ENCODE results near the gene TNFRSF25.

The TNFRSF25 gene

GRCh38 chr1:6487804-6488484 is 22.0 kb upstream of the TNFRSF25 start:
- no peak for DNase-seq (ENCODE audit: low read depth)

GRCh38 chr1:6486433-6487011 is 20.5 kb upstream of the TNFRSF25 start:
- DNase-seq (ENCODE audit: low read depth): peak; percentile 82

DNA sequence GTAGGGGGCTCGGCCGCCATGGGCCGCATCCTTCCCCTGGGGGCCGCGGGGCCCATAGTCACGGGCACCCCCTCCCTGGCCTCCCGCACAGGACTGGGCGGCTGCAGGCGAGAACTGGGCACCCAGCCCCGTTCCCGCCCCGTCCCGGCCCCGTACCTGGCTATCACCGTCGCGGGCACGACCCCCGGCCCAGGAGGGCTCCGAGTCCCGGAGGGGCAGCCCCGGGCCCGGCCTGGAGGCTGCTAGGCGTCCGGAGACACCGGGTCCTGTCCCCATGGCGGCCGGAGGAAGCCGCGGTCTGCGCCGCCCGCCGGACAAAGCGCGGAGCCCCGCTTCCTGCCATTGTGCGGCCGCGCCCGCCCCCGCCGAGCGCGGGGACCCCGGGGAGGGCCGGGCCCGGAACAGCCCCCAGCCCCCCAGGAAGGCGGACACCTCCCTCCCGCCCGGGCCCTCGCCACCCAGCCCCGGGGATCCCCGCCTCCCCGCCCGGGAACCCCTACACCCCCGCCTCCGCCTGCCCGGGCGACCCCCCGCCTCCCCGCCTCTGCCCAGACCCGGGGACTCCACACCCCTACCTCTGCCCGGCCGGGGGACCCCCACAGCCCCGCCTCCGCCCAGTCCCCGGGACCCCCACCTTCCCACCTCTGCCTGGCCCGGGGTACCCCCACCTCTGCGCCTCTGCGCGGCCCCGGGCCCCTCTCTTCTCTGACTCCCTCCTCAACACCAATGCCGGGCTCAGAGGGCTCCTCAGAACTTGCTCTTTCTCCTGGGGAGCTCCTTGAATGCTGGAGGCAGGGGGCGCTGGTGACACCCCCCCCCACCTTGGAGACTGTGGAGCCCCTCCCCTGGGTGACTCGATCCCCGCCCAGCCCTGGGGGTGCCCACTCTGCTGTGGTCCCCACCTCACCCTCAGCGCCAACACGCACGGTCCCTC is 19.5 kb upstream of the TNFRSF25 start:
- no peak for DNase-seq (ENCODE audit: low read depth)

DNA sequence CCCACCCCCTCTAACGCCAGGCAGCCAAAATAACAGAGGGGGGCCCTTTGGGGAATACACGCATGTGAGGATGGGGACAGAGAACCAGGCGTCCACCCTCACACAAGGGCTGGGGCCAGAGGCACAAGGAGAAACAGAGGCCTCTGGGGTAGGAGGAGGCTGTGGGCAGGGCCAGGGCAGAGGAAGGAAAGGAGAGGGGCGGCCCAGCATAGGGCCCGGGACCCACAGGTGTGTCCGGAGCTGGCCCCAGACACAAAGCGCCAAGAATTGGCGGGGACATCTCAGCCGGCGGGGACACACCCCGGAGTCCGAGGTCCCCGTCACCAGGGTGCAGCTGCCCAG is 18.8 kb upstream of the TNFRSF25 start:
- no peak for DNase-seq (ENCODE audit: low read depth)

DNA sequence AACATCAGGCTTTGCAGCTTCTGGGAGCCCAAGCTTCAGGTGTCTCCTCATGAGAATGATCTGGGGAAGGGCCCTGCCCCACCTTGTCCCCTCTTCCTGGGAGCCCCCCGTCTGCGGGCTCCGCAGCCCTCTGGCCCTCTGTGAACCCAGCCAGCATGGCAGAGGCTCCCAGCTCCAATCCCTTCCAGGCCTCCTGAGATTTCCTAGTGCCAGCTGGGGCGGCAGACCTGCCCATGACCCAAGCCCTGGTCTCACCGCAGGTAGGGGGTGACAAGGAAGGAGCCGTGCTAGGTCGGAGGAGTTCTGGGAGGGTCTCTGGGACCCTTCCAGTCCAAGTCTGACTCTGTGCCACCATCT is 17.8 kb upstream of the TNFRSF25 start:
- DNase-seq (ENCODE audit: low read depth): no peak

DNA sequence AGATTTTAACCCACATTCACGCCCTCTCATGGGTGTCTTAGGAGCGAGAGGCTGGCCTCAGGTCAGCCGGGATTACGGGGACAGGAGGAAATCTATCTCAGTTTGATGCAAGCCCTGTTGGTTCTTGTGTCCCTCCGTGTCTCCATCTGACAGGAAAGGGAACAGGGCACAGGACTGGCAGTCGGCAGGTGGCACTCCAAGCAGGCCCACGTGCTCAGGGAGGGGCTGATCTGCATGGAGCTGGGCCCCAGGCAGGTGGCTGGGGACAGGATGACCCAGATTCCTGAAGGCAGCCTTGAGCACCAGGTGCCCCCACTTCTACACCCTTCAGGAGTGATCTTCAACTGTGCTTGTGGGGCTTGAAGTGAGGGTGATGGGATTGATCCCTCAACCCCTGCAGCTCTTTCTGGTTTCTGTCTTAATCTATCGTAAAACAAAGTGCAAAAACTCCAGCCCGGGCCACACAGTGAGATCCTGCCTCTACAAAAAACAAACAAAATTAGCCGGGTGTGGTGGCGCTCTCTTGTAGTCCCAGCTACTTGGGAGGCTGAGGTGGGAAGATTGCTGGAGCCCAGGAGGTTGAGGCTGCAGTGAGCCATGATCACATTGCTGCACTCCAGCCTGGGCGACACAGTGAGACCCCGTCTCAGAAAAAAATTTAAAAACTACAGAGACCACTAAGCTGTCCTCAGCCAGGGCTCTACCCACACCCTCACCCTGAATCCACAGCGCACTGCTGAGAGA is 17.2 kb upstream of the TNFRSF25 start:
- no peak for DNase-seq (ENCODE audit: low read depth)

DNA sequence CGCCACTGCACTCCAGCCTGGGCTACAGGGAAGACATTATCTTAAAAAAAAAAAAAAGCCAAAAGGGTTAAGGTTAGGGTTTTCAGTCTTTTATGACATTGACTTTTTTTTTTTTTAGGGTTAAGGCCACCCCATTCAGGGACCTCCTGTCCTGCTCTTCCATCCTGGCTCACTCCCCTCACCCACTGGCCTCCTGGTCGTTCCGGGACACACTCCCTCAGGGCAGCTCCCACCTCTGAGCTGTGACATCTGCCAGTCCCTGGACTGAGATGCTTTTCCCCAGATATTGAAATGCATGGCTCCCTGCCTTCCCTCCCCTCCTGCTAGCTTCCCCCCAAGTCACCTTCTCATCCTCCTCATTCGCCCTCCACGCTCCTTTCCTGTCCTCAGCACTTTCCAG is 15.8 kb upstream of the TNFRSF25 start:
- no peak for DNase-seq (ENCODE audit: low read depth)

DNA sequence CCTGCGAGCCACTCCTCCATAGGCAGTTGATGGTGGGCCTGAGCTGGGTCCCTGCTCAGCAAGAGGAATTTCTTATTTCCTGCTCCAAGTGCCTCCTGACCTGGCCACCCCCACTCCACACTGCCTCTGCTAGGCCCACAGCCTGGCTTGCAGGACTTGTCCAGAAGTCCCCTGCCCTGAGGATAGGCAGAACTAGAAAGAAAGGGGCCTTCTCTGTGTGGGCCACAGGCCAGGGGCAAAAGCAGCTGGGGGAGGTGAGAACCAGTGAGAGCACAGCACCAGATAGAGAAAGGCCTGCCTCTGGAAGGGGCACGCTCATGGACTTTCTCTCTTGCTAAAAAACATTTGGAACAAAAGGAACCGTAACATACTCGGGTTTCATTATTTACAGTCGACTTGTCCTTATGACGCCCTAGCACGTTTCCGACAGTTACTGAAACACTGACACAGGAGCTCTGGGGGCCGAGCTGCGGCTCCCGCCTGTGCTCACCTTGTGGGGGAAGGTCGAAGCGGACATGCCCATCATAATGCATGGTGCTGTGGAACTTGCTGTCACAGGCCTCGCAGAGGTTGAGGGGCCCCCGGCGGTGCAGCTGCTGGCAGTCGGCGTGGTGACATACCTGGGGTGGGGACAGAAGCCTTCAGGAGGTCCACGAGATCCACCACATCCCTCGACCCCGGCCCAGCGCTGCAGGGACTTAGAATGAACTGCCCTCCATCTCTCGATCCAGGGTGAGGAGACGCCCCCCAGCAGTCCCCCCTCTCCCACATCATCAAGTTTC is 11.3 kb upstream of the TNFRSF25 start:
- no peak for DNase-seq (ENCODE audit: low read depth)

DNA sequence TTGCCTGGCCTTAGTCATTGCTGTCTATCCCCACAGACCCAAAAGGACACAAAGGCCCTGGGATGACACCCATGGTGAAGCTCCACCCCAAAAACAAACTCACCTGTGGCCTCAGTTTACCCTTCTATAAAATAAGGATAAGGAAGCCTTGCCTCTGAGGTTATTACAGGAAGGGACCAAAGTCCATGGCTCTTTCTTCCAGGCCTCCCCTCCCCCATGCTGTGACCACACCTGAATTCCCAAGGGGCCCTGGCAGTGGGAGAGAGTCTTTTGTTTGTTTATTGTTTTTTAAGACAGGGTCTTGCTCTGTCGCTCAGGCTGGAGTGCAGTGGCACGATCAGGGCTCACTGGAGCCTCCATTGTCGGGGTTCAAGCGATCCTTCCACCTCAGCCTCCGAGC is 10.5 kb upstream of the TNFRSF25 start:
- DNase-seq (ENCODE audit: low read depth): no peak

DNA sequence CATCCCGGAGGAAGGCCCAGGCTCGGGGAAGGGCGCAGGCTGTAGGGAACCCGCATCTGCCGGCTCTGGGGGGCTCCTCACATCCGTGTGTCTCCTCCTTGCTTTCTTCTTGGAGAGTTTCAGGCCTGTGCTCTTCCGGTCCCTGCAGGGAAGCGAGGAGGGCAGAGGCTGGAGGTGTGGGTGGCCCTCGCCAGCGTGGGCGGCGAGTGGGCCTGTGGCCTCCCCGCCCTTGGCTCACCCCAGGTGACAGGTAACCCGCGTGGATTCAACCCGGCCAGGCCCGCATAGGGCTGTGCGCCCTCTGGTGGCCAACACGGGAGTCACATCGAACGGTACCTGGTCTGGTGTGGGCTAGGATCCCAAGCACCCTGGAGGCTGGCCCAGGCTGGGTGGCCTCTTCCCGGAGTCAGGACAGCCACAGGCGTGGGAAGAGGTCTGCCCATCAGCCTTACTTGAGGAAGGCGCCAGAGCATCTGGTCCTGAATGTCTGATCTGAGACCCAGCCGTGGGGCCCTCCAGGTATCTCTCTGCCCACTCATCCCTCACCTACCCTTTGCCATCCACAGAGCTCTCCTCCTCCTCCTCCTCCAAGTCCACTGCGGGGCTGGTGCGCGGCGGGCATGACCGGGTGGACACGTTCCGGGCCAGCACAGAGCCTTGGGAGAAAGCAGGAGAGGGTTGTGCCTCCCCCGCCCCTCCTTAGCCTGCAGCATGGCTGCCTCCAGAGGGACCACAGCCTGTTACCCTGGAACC is 9.6 kb upstream of the TNFRSF25 start:
- DNase-seq (ENCODE audit: low read depth): peak; percentile 58

DNA sequence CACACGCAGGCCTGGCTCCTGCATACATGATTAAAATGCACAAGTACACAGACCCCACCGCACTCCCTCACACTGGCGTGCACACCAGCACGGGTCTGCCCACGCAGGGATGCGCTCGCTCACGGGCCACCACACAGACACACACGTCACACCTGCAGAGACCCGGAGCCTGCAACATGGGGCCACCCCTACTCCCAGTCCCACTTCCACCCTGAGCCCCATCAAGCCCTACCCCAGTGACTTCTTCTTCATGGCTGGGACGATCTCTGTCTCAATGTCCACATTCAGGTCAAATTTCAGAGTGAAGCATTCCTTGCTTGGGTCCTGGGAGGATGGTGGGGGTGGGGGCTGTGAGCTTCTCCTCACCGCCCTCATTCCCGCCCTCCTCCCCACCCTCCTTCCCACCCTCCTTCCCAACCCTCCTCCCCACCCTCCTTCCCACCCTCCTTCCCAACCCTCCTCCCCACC is 8.9 kb upstream of the TNFRSF25 start:
- no peak for DNase-seq (ENCODE audit: low read depth)

GRCh38 chr1:6473974-6474814 is 8.2 kb upstream of the TNFRSF25 start:
- no peak for DNase-seq (ENCODE audit: low read depth)

GRCh38 chr1:6473156-6473555 is 7.2 kb upstream of the TNFRSF25 start:
- DNase-seq (ENCODE audit: low read depth): no peak

DNA sequence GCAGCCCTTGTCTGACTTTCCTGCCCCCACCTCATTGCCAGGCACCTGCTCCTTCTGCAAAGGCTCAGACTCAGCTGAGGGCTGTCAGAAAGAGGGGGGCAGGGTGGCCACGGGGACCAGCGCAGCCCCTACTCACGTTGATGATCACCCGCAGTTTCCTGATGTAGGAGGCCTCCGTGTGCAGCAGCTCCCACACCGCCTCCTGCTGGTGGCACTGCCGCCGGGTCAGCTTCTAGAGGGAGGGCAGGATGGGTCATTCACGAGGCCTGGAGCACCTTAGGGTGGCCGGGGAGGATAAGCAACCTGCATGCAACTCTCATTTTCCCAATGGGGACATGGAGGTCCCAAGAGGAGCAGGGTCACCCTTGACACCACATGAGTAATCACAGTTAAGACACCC is 6.4 kb upstream of the TNFRSF25 start:
- no peak for DNase-seq (ENCODE audit: low read depth)

DNA sequence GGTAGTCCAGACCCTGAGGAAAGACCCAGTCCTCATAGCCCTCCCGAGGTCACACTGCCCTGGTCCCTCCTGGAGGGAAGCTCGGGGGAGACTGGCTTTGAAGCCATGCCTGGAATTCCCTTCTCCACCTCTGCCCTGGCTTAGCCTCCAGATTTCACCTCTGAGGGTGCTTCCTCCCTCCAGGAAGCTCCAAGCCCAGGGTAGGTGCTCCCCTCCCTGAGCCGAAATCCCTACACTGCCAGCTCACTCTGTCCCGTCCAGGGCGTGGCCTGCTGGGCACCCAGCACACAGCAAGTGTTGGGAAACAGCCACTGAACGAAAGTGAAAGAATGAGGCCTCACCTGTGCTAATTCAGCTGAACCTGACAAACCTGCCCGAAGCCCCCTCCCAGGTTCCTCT is 6.0 kb upstream of the TNFRSF25 start:
- DNase-seq (ENCODE audit: low read depth): no peak

DNA sequence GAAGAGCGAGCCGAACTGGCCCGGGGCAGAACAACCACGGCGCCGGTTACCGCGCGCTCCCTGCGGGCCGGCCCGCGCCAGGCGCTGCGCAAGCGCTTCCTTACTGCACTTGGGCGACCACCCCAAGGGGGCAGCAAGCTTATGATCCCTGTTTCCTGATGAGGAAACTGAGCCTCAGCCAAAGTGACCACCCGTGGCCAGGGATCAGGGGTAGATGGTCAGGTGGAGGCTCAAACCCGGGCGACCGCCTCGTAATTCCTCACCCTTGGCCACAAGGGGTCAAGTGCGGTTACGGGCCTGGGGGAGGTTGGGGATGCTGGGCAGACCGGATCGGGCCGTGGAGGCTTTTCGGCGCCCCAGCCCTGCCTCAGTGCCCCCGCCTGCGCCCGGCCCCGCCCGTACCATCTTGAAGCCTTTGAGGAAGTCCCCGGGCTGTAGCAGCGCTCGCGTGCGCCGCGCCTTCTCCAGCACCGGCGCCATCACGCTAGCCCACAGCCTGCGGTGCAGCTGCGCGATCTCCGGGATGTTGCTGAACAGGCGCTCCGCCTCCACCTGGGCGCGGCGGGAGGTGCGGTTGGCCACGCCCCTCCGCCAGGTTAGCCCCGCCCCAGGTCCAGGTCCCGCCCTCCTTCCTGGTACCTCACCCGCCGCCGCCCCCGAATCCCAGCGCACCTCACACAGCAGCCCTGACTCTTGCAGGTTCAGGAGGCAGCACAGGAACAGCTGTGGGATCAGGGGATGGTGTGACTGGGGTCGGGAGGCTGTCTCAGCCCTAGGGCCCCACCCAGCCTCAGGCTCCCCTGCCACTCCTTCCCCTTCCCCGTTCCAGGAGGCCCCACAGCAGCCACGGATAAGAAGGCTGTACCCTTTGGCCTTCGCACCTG is 5.4 kb upstream of the TNFRSF25 start:
- no peak for DNase-seq (ENCODE audit: low read depth)

DNA sequence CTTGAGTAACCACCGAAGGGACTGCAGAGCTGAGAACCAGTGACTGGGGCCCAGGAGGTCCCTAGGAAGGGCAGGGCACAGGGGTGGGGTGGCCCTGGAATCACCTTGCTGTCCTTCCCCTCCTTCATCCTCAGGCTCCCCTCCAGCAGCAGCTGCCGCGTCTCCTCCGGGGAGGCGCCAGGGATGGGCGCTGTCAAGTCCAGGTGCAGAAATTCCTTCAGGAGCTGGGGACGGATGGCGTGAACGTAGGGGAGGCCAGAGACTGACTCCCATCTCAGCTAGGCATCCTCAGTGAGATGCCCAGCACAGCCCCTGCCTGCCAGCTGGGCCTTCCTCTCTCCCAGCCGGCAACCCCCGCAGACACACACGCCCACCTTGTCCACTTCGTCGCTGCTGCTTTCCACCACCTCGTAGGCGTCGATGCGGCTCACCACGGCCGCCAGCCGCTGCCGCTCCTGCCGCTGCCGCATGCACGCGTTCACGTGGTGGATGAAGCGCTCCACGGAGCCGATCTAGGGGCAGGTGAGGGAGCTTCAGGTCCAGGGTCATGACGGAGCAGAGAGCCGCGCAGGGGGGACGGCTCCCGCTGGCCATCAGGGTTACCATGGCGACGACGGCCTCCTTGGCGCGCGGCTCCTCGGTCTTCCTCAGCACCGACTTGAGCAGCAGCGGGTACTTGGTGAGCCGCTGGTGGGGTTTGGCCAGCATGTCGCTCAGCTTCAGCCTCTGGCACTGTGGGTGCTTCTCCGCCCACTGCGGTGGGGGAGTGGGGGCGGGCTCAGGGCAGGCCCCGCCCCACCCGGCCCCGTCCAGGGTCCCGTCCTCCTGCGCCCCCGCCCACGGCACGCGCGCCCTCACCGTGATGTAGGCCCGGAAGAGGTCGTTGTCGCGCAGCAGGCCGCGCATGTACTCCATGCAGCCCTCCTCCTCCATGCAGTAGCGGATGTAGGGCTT is 4.4 kb upstream of the TNFRSF25 start:
- no peak for DNase-seq (ENCODE audit: low read depth)

All from activated T-cell treated with anti-CD3 and anti-CD28 coated beads for 24 hours (primary cell).